GM10266 (cell line): ENCODE measurements around the gene RPS15A.
"Not testable (repeated sequence)": the region's sequence is repeated elsewhere in the genome, so short reads cannot be mapped to it uniquely, and the experiment has no call there.

Experiments used
- DNase-seq: peaks from one replicate; pipeline ENCODE4 v3.0.0; 2012; ENCODE audit errors: extremely low spot score
- CTCF ChIP-seq: IDR thresholded peaks from 2 replicates; pipeline ENCODE4 v1.5.1; 2012; ENCODE audit warnings: mild to moderate bottlenecking, low read depth; ENCODE audit not compliant: control insufficient read depth, insufficient read depth; ENCODE audit errors: missing control alignments

The RPS15A gene

GRCh38 chr16:18783430-18784341 lies 6.4 kb downstream of the RPS15A start:
- no peak for DNase-seq
- no peak for TF ChIP-seq CTCF

- TF ChIP-seq CTCF = no peak
- no peak for DNase-seq
Observed at GRCh38 chr16:18782697-18783429, 7.3 kb downstream of the RPS15A start.

- not testable (repeated sequence) for DNase-seq
Observed at GRCh38 chr16:18781232-18781631, 8.9 kb downstream of the RPS15A start.

GRCh38 chr16:18780460-18781026 lies 9.6 kb downstream of the RPS15A start:
- DNase-seq = not testable (repeated sequence)

GRCh38 chr16:18777664-18778063 lies 12.5 kb downstream of the RPS15A start:
- not testable (repeated sequence) for DNase-seq

- DNase-seq = not testable (repeated sequence)
Observed at GRCh38 chr16:18776334-18776733, 13.8 kb downstream of the RPS15A start.

GRCh38 chr16:18774651-18775050 lies 15.5 kb downstream of the RPS15A start:
- not testable (repeated sequence) for DNase-seq

GRCh38 chr16:18772171-18772570 lies 18.0 kb downstream of the RPS15A start:
- not testable (repeated sequence) for DNase-seq

GRCh38 chr16:18770336-18770962 lies 19.7 kb downstream of the RPS15A start:
- DNase-seq = not testable (repeated sequence)

- not testable (repeated sequence) for DNase-seq
Observed at GRCh38 chr16:18767217-18767616, 22.9 kb downstream of the RPS15A start.

GRCh38 chr16:18762713-18763112 lies 27.4 kb downstream of the RPS15A start:
- DNase-seq = not testable (repeated sequence)
